ENCODE results near the gene RABL3.
"Not testable (repeated sequence)": the region's sequence is repeated elsewhere in the genome, so short reads cannot be mapped to it uniquely, and the experiment has no call there.

The RABL3 gene

GRCh38 chr3:120642368-120642948 lies 99.9 kb downstream of the RABL3 start:
- DNase-seq (ENCODE audit: low read depth), result no peak

DNA sequence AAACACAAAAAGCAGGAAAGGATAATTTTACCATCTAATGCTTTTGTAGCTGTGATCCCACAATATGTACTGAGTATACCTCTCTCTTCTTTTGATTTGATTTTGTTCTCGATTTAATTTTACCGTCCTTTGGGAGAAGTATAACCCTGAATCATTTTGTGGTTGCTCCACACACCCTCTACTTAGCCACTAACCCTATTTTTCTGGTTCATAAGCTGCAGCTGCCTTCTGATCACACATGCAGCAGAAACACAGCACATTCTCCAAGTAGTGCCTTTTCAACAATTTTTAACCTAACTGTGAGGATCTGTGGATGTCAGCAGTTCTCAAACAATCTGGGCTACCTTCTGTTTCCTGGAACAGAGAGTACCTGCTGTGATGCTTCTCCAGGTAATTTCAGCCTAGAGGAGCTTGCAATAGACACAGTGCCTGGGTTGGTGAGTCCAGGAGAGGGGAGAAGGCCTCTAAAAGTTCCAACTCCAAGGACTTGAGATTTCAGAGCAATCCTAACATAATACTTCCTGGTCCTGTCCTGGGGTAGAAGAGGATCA lies 100.5 kb downstream of the RABL3 start:
- DNase-seq (ENCODE audit: low read depth), result no peak

DNA sequence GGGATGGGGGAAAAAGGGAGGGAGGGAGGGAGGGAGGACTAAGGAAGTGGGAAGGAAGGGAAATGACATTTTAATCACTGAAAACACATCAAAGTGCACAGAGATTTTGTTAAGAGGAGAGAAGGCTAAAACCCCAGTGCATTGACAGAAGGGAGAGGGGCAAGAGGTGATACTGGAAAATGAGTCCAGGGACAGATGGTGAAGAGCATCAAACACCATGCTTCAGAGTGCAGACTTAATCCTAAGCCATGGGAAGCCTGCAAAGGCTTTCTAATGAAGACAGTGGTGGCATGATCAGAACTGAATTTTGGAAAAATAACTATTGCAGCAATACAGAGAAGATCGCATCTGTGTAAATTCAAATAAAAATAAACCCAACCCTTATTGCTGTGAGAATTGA lies 102.1 kb downstream of the RABL3 start:
- DNase-seq (ENCODE audit: low read depth), result no peak

- DNase-seq (ENCODE audit: low read depth), result not testable (repeated sequence)
Measured at GRCh38 chr3:120638820-120639219, 103.5 kb downstream of the RABL3 start.

DNA sequence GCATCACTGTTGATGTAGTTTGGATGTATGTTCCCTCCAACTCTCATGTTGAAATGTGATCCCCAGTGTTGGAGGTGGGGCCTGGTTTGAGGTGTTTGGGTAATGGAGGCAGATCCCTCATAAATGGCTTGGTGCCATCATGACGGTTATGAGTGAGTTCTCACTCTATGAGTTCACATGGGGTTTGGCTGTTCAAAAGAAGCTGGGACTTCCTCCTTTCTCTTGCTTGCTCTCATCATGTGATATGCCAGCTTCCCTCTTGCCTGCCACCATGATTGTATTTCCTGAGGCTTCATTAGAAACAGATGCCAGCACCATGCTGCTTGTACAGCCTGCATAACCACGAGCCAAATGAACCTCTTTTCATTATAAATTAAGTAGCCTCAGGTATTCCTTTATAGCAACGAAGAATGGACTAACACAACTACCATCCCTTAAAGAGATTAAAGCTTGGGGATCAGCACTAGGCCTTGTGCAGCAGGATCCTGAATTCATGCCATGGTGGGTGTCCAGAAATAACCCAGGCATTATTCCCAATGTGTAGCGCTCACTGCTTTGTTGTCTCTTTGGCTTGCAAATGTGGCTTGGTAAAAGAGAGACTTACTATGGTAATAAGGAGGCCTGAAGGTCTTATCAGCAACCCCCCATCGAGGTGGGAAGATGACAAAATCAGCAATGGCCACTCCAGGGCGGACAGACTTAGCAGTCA lies 104.3 kb downstream of the RABL3 start:
- DNase-seq (ENCODE audit: low read depth), result no peak

- DNase-seq (ENCODE audit: low read depth), result no peak
Measured at GRCh38 chr3:120636795-120637401, 105.4 kb downstream of the RABL3 start.
